Measurements from ENCODE around the gene GNPNAT1.
"Not testable (repeated sequence)": the region's sequence is repeated elsewhere in the genome, so short reads cannot be mapped to it uniquely, and the experiment has no call there.

GNPNAT1 gene

GRCh38 chr14:52729585-52729924 lies 61.9 kb downstream of the GNPNAT1 start:
- no peak for DNase-seq (ENCODE audit: low read depth)

- not testable (repeated sequence) for DNase-seq (ENCODE audit: low read depth)
Observed at GRCh38 chr14:52729035-52729434, 62.4 kb downstream of the GNPNAT1 start.

GRCh38 chr14:52727509-52727908 lies 63.9 kb downstream of the GNPNAT1 start:
- DNase-seq (ENCODE audit: low read depth), result not testable (repeated sequence)
